ENCODE results near the gene TMIGD1. TPM values are rescaled to one million over a fixed set of nuclear protein-coding genes. Genes with fewer than 3 reads are reported as not detected.
A peak's percentile ranks its signal among the peaks of the same experiment; 100 is the strongest.

Gene TMIGD1
- total and polyA plus RNA-seq, 2 of the 13 experiments (the other 11 are each of a cell fraction or from before 2014, with no cell fraction given), result not detected

DNA sequence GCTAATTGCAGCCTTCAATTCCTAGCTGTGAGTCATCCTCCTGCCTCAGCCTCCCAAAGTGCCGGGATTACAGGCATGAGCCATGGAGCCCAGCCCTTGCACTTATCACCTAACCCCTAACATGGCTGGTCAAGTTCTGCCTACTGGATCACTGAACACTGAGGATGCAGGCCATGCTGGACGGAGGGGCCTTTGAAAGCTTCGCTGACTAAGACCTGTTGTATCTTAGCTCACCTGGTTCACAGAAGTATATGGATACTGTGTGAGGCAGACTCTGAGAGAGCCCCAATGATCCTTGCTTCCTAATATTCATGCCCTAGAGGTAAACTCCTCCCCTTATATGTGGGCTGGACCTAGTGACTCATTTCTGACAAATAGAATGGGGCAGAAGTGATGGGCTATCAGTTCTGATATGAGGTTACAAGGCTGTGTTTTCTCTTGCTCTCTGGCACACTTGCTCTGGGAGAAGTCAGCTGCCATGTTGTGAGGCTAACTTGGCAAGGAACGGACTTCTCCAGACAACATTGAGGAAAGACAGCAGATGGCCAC is 11.7 kb upstream of the TMIGD1 start (continued):
- TF ChIP-seq MEIS1 (CRISPR knock-in tag; IDR thresholded peaks at IDR 0.05; ENCODE audit: borderline replicate concordance) (no peak), HOMEZ (CRISPR knock-in tag; IDR thresholded peaks at IDR 0.05; ENCODE audit: low read depth) (no peak), ZMYM3 (CRISPR knock-in tag; IDR thresholded peaks at IDR 0.05) (peak; percentile 56; the same call in 1 of the 2 replicates)
- TF ChIP-seq, protein P1, sequence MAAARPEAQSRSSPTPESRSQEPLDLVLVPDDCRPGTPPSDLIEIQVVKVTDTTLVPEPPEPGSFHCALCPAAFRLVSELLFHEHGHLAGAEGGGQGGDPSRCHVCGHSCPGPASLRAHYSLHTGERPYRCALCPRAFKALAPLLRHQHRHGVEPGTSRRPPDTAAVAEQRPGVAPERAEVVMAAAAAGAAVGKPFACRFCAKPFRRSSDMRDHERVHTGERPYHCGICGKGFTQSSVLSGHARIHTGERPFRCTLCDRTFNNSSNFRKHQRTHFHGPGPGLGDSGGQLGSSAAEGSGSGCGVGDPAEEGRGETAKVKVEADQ (CRISPR knock-in tag; IDR thresholded peaks at IDR 0.05; ENCODE audit: borderline replicate concordance), result no peak

- Histone ChIP-seq H3K4me2 (ENCODE audit: low read depth, low read length) (peak overlapping the region; percentile 81), H3K9me3 (ENCODE audit: low read length) (no peaks in the 10 kb centered on the region), H3K36me3 (replicated peaks in 1 of 2; ENCODE audit: control insufficient read depth in 1 of 2, insufficient read depth in 2 of 2, low read length in 2 of 2) (no peaks in the 10 kb centered on the region), H2AFZ (ENCODE audit: low read length) (no peak overlapping the region), H3K9ac (ENCODE audit: insufficient read depth, low read depth, low read length) (peak overlapping the region; percentile 64), H3K27me3 (ENCODE audit: control insufficient read depth in 1 of 2, insufficient read depth in 2 of 2, low read length in 2 of 2) (no peaks in the 10 kb centered on the region), H3K4me3 (replicated peaks in 1 of 3; ENCODE audit: insufficient read depth in 1 of 3, low read depth in 2 of 3, low read length in 3 of 3) (peak overlapping the region in 1 of 3 experiments; percentile 56; a peak in 2 of 6 replicates), H3K4me1 (ENCODE audit: insufficient read depth, low read length) (peaks cover 99% of the 10 kb centered on the region), H4K20me1 (ENCODE audit: insufficient read depth, low read length) (no peaks in the 10 kb centered on the region), H3K79me2 (ENCODE audit: insufficient read depth, low read length) (no peaks in the 10 kb centered on the region), H3K27ac (ENCODE audit: extremely low read length, insufficient read depth, low read length) (peak overlapping the region; percentile 97)
- in situ Hi-C loops (cut with HindIII; ENCODE audit: extremely low pct_ligation_motif_present, low pct_unique_long_range_greater_than_20kb) (no loop called here), intact Hi-C loops (cut with micrococcal nuclease; ENCODE audit: unreplicated experiment) (loop anchor here (2.0 kb wide), 1 partner anchor 32 kb away; no protein-coding TSS in a partner anchor)
- ChIA-PET POLR2A (interaction anchor here (0.8 to 8.7 kb wide), 27 partner anchors 8 to 255 kb away, joined by 3 to 114 read pairs (median 5); partner anchors contain the start of genes CPD and GOSR1), CTCF (ENCODE audit: low intra/inter-chr PET ratio, low total read pairs) (no interaction called here)
- no peak for DNase-seq (ENCODE audit: low spot score)
- ATAC-seq, result peak; percentile 5
- FAIRE-seq, result no peak
- TSS peak; percentile 89 for BruUV-seq (replicated peaks)
- WGBS (ENCODE audit: low lambda C conversion rate), result 5% methylated on average over 2 of the region's 2 CpGs
- no peak for TF ChIP-seq GLMP (CRISPR knock-in tag; IDR thresholded peaks at IDR 0.05; ENCODE audit: borderline replicate concordance)
- TF ChIP-seq, protein P2, sequence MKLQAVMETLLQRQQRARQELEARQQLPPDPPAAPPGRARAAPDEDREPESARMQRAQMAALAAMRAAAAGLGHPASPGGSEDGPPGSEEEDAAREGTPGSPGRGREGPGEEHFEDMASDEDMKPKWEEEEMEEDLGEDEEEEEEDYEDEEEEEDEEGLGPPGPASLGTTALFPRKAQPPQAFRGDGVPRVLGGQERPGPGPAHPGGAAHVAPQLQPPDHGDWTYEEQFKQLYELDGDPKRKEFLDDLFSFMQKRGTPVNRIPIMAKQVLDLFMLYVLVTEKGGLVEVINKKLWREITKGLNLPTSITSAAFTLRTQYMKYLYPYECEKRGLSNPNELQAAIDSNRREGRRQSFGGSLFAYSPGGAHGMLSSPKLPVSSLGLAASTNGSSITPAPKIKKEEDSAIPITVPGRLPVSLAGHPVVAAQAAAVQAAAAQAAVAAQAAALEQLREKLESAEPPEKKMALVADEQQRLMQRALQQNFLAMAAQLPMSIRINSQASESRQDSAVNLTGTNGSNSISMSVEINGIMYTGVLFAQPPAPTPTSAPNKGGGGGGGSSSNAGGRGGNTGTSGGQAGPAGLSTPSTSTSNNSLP (IDR thresholded peaks at IDR 0.05; ENCODE audit: low read depth, low read length), result no peak
- no peak for TF ChIP-seq CERS6 (CRISPR knock-in tag; IDR thresholded peaks at IDR 0.05)
- 0 out of 2 replicates have a peak, but pooled peaks have one; percentile 1 for TF ChIP-seq ZC3H4 (CRISPR knock-in tag; IDR thresholded peaks at IDR 0.05; ENCODE audit: borderline replicate concordance)
- no peak for TF ChIP-seq ZFP90 (CRISPR knock-in tag; IDR thresholded peaks at IDR 0.05; ENCODE audit: borderline replicate concordance)
- TF ChIP-seq ETV6 (CRISPR knock-in tag; conservative IDR thresholded peaks at IDR 0.05), result no peak
- peak; percentile 18; the same call in 1 of the 2 replicates for TF ChIP-seq PHF21A (CRISPR knock-in tag; IDR thresholded peaks at IDR 0.05)
- no peak for TF ChIP-seq FOXO4 (CRISPR knock-in tag; conservative IDR thresholded peaks at IDR 0.05)
- no peak for TF ChIP-seq ZNF225 (CRISPR knock-in tag; IDR thresholded peaks at IDR 0.05)
- no peak for TF ChIP-seq TCF12 (IDR thresholded peaks at IDR 0.05)
- TF ChIP-seq TCF12 (CRISPR knock-in tag; IDR thresholded peaks at IDR 0.05), result no peak
These were observed 11.2 kb upstream of the TMIGD1 start for GRCh38 chr17:30345089-30345433.
